Right renal cortex interstitium (tissue), 3 donors: ENCODE data around the gene RFX5. TPM values are rescaled to one million over a fixed set of nuclear protein-coding genes. Genes with fewer than 3 reads are reported as not detected.
"Not testable (repeated sequence)": the region's sequence is repeated elsewhere in the genome, so short reads cannot be mapped to it uniquely, and the experiment has no call there.

Experiments used
- DNase-seq, 3 donors: peaks; one replicate each; pipeline ENCODE4 v3.0.0-alpha.2; 2013; ENCODE audit warnings: low read depth in 3 of 3, low spot score in 2 of 3
- polyA plus RNA-seq, 3 donors: library from polyadenylated mRNA; unstranded; fragments of 120-200 nt; gene quantifications; one replicate each; pipeline ENCODE4 v1.2.1, GENCODE V29; 2013; ENCODE audit not compliant: insufficient read length in 3 of 3

RFX5 gene
- polyA plus RNA-seq, 3 donors: 39.6 to 47.4 (median 42.7) TPM

DNA sequence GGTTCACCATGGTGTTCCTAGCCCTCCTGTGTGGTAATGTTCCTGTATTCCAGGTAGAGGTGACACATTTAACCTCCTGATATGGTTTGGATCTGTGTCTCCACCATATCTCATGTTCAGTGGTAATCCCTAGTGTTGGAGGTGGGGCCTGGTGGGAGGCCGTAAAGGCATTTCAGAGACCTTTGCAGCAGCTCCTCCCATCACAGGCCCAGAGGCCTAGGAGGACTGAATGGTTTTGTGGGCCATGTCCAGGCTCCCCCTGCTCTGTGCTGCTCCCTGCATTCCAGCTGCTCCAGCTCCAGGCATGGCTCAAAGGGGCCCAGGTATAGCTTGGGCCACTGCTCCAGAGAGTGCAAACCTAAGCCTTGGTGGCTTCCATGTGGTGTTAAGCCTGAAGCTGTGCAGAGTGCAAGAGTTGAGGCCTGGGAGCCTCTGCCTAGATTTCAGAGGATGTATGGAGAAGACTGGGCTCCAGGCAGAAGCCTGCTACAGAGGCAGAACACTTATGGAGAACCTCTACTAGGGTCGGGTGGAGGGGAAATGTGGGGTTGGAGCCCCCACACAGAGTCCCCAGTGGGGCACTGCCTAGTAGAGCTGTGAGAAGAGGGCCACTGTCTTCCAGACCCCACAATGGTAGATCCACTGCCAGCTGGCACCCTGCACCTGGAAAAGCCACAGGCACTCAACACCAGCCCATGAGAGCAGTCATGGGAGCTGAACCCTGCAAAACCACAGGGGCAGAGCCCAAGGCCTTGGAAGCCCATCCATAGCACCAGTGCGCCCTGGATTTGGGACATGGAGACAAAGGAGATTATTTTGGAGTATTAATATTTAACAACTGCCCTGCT lies 15.5 kb upstream of the RFX5 start:
- DNase-seq: no peak

- DNase-seq: no peak
Measured at GRCh38 chr1:151361883-151362282, 14.8 kb upstream of the RFX5 start.

DNA sequence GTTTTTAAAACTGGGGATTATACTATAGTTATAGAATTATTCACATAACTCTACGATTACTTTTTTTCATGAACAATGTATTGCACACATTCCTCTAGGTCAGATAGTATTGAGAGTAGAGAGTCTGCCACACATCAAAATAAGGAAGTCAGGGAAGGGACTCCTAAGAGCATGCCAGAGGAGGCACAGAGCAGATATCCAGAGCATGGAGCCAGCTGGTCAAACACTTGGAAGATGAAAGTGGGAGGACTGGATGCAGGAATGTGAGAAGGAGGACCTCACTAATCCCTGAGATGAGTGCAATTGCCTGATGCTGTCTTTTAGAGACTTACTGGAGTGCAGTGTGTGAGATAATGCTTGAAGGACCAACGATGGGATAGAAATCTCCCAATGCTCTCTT lies 9.6 kb upstream of the RFX5 start:
- no peak for DNase-seq

DNA sequence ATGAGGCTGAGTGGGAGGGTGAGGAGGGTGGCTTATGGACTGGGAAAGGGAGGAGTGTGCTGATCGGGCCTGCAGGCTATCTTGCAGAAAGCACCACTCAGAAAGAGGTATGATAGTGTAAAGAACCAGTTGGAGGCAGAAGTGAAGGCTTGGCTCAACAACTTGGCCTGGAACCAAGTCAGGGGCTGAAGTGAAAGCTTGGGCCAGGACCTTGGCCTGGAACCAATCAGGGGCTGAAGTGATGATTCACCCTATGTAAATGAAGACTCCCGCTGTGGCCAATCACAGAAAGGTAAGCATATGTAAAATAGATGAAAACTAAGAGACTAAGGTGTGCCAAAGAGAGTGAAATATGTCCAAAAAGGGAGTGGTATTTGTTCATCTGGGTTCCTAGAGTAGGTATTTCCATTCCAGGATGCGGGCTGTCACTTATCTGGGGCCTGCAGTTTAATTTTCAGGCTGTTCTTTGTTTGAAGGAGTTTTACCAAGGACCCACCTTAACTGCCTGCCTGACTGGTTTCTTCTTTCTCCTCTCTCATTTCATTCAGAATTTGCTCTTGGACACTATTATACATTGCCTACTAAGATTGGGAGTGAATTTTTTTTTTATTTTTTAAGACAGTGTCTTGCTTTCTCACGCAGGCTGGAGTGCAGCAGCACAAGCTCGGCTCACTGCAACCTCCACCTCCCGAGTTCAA lies 5.1 kb upstream of the RFX5 start:
- DNase-seq: no peak

DNA sequence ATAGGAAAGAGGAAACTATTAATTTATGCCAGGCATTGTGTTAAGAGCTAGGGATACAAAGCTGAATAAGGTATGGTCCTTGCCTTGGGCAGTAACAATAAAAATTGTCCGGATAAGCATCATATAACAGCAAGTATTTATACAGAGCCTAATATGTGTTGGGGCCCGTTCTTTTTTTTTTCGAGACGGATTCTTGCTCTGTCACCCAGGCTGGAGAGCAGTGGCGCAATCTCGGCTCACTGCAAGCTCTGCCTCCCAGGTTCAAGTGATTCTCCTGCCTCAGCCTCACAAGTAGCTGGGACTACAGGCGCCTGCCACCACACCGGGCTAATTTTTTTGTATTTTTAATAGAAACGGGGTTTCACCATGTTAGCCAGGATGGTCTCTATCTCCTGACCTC lies 3.3 kb upstream of the RFX5 start:
- not testable (repeated sequence) for DNase-seq

GRCh38 chr1:151347523-151348246 lies 633 bp upstream of the RFX5 start:
- no peak for DNase-seq

DNA sequence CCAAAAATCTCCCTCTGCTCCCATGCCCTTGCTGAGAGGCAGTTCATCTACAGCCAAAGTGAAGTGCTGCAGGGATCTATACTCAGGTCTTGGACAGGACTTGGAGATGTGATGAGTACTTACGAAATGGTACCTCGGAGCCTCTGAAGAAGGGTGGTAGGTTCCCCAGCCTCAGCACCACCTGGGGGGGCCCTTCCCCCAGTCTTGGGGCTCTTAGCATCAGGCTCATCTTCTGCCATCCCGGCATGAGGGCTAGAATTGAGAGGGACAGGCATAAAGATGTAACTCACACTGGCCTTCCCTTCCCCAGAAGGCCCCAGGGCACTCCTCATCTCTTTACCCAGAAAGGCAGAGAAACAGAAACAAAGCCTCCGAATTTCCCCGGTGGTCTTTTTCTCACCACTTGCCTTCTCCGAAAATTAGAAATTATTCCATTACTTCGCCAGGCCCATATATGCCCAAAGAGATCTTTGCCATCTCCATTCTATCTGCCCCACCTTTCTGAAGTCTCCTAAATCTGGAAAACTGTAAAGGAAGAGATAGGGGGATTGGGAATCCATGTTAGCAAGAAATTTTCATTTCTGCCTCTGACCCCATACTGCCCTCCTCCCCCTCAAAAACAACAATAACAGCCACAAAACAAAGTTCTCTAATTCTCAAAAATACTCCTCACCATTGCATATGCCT lies 827 bp downstream of the RFX5 start:
- DNase-seq: no peak

- DNase-seq: no peak
Measured at GRCh38 chr1:151344291-151344690, 2.8 kb downstream of the RFX5 start.

DNA sequence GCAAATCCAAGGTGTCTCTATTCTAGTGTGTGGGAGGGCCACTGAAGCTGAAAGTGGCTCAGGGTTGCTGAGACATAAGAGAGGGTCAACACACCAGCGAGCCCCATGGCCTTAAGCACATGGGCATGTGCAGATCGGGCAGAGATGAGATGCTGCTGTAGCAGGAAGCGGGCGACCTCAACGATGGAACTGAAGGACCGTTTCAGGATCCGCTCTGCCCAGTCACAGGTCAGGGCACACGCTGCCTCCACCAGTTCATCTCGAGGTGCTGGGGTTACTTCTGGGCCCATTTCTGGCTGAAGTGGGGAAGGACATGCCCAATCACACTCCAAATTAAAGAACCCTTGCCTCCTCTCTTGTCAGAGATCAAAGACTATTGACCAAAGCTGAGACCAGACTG lies 3.5 kb downstream of the RFX5 start:
- no peak for DNase-seq

GRCh38 chr1:151342569-151342968 lies 4.5 kb downstream of the RFX5 start:
- no peak for DNase-seq

DNA sequence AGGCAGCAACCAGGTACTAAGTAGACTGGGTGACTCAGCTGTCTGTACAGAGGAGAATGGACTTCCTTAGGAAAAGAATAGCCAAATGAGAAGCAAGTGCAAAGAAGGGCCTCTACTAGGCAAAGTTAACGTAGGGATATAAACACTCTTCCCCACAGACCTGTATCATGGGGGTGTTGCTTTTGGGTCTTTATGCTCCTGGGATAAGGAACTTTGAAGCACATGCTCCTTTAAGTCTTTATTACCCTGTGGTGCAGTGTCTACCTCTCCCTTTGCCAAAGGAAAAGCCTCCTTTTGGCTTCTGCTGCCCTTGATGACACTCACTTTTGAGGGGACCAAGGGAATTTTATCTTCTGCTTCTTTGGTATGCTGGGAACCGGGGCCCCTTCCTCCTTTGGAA lies 5.0 kb downstream of the RFX5 start:
- DNase-seq: no peak

DNA sequence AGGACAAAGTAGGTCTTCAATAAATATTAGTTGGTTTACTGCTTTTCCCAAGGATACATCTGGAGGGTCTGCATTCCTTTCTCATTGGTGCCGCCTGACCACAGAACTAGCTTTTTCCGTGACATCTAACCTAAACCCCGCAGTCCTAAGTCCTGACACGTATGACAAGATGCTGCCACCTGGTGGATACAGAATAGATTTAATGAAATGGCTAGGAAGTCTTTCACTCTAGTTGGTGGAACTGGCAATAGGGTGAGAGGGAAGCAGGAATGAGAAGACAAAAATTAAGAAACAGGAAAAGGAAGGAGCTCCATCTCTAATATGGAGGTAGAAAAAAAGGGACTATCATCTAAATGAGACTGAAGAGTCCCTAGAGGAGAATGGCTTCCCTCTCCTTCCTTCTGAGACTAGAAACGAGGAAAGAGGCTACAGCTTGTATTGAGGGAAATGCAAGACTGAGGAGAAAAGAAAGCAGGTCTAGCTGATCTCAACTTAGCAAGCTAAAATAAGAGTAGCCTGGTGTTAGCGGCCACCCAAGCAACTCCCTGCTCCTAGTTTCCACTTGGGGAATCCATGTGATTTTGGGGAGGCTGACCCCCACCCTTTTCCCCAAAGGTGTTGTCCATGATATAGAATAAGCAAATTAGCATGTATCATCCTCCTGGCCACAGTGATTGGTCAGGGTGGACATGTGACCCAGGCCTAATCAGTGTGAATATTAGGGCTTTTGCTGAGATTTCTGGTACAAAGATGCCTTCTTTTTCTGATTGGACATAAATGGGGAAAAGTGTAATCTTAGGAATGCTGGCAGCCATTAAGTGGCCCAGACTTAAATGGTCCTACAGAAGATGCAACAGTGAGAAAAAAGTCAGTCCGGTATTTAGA lies 5.9 kb downstream of the RFX5 start:
- no peak for DNase-seq

- DNase-seq: no peak
Measured at GRCh38 chr1:151336556-151336955, 10.5 kb downstream of the RFX5 start.

- DNase-seq: no peak
Measured at GRCh38 chr1:151334822-151335221, 12.2 kb downstream of the RFX5 start.

GRCh38 chr1:151327903-151328674 lies 19.0 kb downstream of the RFX5 start:
- DNase-seq: no peak

- DNase-seq: peak; percentile 98 to 99 (median 98)
Measured at GRCh38 chr1:151327223-151327902, 19.7 kb downstream of the RFX5 start, which contains the start of gene PI4KB. TSS of gene PI4KB (minus strand) at chr1:151327416. CDS start at chr1:151316481, 10,935 bp downstream.

DNA sequence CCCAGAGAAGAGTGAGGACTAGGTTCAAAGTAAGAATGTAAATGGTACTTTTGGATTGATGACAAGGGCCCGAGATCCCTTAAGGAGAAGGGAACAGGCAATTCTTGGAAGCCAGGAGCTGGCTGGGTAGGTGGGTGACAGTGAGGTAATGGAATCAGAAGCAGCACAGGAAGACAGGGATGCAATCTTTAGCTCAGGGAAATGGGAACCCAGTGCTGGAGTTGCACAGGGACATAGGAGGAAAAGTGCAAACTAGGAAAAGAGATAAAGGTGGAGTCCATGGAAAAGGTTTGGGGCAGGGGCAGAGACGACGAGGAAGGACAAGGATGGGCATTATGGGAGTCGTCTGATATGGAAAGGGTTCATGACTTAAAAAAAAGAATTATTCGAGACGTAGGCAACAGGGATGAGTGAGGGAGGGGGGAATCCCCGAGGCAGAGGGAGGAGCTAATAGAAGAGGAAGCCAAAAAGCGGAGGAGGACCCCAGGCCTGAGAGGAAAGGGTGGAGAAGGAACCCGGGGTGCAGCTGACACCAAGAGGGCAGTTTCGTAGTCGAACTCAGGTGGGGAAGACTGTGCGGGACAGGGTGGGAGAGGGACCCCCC lies 20.3 kb downstream of the RFX5 start:
- DNase-seq: no peak
